Measurements from ENCODE around the gene FCN1. TPM values are rescaled to one million over a fixed set of nuclear protein-coding genes. Genes with fewer than 3 reads are reported as not detected.

Gene FCN1
- polyA plus RNA-seq, 4 donors: 2.7 to 5.4 (median 3.0) TPM

GRCh38 chr9:134895097-134895496, 22.6 kb downstream of the FCN1 start:
- no peak for DNase-seq (ENCODE audit: low read depth in 4 of 4, low spot score in 3 of 4)

DNA sequence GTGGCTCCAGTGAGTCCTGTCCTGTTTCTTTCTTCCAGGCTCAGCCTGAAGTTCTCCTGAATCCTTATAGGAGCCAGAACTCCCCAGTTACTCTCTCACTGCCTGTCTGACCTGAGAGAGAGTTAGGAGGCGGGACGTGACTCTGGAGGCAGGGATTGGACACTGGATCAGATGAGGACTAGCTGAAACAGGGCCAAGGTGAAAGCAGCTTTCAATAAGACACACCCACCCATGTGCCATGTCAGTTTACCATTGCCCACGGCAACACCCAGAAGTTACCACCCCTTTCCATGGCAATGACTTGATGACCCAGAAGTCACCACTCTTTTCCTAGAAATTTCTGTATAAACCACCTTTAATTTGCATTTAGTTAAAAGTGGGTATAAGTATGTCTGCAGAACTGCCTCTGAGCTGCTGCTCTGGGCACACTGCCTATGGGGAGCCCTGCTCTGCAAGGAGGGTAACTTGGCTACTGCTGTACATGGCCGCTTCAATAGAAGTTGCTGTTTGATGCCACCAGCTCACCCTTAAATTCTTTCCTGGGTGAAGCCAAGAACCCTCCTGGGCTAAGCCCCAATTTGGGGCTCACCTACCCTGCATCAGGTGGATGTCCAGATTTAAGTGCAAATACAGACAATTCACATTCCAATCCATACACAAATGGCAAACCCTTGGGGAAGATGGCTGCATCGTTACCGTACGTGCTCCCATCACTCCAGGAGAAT, 23.4 kb downstream of the FCN1 start:
- DNase-seq (ENCODE audit: low read depth in 4 of 4, low spot score in 3 of 4): no peak

DNA sequence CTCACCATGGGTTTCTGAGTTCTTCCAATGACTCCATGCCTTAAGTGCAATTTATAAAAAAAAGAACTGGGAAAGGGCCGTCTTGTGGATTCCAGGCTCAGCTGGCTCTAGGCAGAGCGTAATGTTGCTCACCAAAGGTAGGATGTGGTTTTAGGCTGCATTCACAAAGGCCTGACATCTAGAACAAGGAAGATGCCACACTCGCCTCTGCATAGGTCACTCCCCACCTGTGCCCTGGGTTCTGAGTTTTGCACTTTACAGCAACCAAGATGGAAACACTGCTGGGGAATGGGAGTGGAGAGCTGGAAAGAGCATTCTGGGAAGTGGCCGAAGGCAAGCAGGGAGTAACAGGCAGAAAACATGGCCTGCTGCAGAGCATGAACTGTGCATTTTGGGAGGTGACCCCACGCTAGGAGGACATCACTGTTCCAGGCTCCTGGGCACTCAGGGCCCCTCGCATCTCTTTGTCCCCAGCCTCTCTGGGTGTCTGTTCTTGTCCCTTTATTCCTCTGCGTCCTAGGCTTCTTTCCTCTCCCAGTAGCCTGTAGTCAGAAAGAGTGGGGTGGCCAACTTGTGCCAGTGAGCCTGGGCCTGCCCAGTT, 24.8 kb downstream of the FCN1 start:
- no peak for DNase-seq (ENCODE audit: low read depth in 4 of 4, low spot score in 3 of 4)

GRCh38 chr9:134892221-134892620, 25.5 kb downstream of the FCN1 start:
- no peak for DNase-seq (ENCODE audit: low read depth in 4 of 4, low spot score in 3 of 4)

DNA sequence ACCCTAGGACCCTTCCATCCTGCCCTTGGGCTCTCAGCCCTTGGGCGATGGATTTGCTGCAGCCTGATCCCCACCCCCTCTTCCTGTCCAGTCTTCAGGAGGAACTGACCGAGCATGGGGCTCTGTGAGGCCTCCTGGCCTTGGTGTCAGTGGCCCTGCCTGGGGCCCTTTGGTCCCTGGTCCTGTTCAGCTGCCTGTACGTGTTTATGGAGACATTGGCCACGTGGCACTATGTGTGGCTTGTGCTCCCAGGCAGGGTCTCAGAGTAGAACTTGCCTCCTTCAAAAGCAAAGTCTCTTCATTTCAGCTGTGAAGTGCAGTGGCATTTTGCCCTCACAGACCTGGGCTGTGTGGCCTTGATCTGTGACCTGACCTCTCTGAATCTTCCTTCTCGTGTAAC, 26.0 kb downstream of the FCN1 start:
- no peak for DNase-seq (ENCODE audit: low read depth in 4 of 4, low spot score in 3 of 4)

GRCh38 chr9:134891053-134891452, 26.7 kb downstream of the FCN1 start:
- no peak for DNase-seq (ENCODE audit: low read depth in 4 of 4, low spot score in 3 of 4)

GRCh38 chr9:134890155-134890495, 27.6 kb downstream of the FCN1 start:
- no peak for DNase-seq (ENCODE audit: low read depth in 4 of 4, low spot score in 3 of 4)

- no peak for DNase-seq (ENCODE audit: low read depth in 4 of 4, low spot score in 3 of 4)
These were observed 28.1 kb downstream of the FCN1 start for GRCh38 chr9:134889386-134890154.

GRCh38 chr9:134888603-134889190, 29.0 kb downstream of the FCN1 start:
- no peak for DNase-seq (ENCODE audit: low read depth in 4 of 4, low spot score in 3 of 4)

- no peak for DNase-seq (ENCODE audit: low read depth in 4 of 4, low spot score in 3 of 4)
These were observed 29.8 kb downstream of the FCN1 start for GRCh38 chr9:134887686-134888602.

DNA sequence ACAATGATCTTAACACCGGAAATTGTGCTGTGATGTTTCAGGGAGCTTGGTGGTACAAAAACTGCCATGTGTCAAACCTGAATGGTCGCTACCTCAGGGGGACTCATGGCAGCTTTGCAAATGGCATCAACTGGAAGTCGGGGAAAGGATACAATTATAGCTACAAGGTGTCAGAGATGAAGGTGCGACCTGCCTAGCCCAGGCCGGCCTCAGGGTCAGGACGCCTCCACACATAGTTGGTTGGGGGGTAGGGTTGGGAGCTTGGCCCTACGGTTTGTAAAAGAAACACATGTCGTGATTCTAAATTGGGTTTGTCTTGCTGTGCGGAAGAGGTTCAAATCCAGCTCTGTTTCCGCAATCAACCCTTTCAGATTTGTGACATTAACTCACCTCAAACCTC, 30.5 kb downstream of the FCN1 start:
- DNase-seq (ENCODE audit: low read depth in 4 of 4, low spot score in 3 of 4): no peak

DNA sequence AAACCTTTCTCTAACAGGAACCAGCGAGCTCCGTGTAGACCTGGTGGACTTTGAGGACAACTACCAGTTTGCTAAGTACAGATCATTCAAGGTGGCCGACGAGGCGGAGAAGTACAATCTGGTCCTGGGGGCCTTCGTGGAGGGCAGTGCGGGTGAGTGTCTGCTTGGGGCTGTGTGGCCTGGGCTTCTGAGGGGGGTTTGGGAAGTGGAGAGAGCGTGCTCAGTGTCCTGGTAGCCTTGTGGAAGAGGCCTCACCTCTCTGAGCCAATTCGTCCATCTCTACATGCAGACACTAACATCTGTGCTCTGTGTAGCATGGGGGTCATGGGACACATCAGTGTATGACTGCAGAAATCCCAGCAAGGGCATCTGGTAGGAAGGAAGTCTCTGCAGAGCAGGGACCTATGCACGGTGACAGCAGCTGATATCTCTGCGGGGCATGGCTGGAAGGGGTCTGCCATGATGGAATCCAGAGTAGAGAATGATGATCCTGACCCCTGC, 31.2 kb downstream of the FCN1 start:
- DNase-seq (ENCODE audit: low read depth in 4 of 4, low spot score in 3 of 4): no peak

GRCh38 chr9:134885679-134886412, 31.9 kb downstream of the FCN1 start:
- DNase-seq (ENCODE audit: low read depth in 4 of 4, low spot score in 3 of 4): no peak

DNA sequence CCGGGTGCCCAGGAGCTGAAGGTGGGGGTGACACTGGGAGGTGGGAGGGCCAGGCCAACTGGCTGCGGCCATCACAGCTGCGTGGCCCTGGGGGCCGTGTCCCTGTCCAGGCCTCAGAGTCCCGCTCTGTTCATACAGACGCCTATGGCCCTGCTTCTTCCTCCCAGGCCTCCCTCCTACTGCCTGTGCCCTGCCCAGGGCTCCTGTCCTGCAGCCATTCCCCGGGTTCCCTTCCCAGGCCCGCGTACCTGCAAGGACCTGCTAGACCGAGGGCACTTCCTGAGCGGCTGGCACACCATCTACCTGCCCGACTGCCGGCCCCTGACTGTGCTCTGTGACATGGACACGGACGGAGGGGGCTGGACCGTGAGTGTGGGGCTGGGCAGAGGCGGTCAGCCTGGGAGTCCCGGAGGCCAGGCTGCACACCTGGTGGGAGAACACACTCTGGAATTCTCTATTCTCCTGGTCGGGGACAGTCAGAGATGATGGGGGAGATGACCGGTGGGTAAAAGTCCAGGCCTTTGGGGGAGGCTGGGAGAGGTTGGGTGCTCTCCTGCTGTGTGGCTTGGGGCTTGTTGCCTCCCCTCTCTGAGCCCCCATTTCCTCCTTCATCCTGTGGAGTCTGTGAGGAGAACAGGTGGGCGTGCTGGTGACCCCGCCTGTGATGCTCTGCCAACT, 32.6 kb downstream of the FCN1 start:
- DNase-seq (ENCODE audit: low read depth in 4 of 4, low spot score in 3 of 4): no peak

DNA sequence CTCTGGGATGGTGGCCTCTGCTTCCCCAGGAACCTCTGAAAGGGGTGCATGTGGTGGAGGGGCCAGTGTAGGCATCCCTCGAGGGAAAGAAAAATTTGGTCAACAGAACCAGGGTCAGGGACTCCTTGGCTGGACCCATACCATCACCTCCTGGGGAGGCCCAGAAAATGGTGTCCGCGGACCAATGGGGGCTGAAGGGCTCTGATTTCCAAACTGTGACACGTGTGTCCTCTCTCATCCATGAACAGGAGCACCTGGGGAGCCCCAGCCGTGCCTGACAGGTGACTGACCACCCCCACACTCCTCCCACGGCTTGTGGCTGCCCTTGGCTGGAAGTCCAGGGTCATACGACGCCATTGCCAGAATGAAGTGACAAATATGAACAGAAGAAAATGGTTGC, 33.2 kb downstream of the FCN1 start:
- DNase-seq (ENCODE audit: low read depth in 4 of 4, low spot score in 3 of 4): no peak

DNA sequence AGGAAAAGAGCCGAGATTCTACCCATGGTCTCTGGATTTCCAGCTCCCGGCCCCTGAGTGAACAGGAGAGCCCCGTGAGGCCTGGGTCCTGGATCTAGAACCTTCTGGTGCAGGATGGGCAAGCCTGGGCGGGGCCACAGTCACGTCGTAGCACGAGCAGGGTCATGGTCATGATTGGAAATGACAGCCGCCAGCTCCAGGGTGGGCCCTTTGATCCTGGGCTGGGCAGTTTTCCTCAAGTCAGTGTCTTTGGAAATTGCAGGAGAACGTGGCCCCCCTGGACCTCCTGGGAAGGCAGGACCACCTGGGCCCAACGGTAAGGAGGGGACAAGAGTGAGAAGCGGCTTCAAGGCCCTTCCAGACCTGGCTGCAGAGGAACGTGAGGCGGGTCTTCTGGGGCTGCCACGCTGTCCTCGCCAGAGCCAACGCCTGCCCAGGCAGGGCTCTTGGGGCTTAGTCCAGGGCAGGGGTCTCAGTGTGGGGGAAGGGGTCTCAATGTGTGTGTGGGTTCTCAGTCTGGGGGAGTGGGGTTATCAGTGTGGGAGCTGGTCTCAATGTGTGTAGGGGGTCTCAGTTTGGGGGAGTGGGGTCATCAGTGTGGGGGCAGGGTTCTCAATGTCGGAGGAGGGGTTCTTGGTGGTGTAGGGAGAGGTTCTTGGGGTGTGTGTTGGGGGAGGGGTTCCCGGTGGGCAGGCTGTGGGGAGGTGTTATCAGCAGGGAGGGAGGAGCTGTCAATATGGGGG, 34.5 kb downstream of the FCN1 start:
- DNase-seq (ENCODE audit: low read depth in 4 of 4, low spot score in 3 of 4): no peak

- DNase-seq (ENCODE audit: low read depth in 4 of 4, low spot score in 3 of 4): no peak
These were observed 35.4 kb downstream of the FCN1 start for GRCh38 chr9:134882204-134882785.

DNA sequence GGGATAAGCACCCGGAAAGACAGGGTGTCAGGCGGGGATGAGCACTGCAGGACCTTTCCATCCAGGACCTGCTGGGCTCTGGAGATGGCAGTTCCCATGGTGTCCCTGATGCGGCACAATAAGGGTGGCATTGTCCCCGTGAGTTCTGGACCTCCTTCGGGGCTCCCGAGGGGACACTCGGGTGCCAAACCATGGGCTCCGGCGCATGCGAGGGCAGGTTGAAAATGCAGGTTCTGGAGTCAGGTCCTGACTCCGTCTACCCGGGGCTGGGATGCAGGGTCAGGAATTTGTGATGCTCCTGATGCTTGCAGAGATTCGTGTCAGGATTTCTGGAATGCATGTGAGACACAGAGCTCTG, 36.4 kb downstream of the FCN1 start:
- DNase-seq (ENCODE audit: low read depth in 4 of 4, low spot score in 3 of 4): no peak

Measured in left renal pelvis (tissue), 4 donors.